WTC11 (cell line): ENCODE results near the gene SLC5A2. TPM values are rescaled to one million over a fixed set of nuclear protein-coding genes. Genes with fewer than 3 reads are reported as not detected.

Source experiments
- ATAC-seq: fragments of 200-7000 bp; cut with Tn5 transposase; 2 replicates; pipeline ENCODE4 v1.10.0; 2021; ENCODE audit warnings: mild to moderate bottlenecking, moderate library complexity
- CTCF ChIA-PET: fragments of 300-600 bp; sonication (Branson Sonifier 250); formaldehyde crosslinking; loops from one replicate; lab custom pipeline; 2021; ENCODE audit warnings: antibody characterized with exemption; lab: Charles Lee
- POLR2A ChIA-PET: fragments of 350-600 bp; sonication (Branson Sonifier 250); formaldehyde crosslinking; loops from one replicate; lab custom pipeline; 2021; ENCODE audit warnings: antibody characterized with exemption; lab: Charles Lee
- DNase-seq: peaks from one replicate; pipeline ENCODE4 v3.0.0; 2021; ENCODE audit warnings: low spot score
- H3K27ac Mint-ChIP-seq: 2 replicates; pipeline ENCODE4 v1.8.0; 2021; ENCODE audit warnings: mixed read lengths
- H3K27me3 Mint-ChIP-seq: 2 replicates; pipeline ENCODE4 v1.8.0; 2021; ENCODE audit warnings: low read depth, mild to moderate bottlenecking, moderate library complexity, mixed read lengths
- H3K36me3 Mint-ChIP-seq: 2 replicates; pipeline ENCODE4 v1.8.0; 2021; ENCODE audit warnings: mixed read lengths
- H3K4me1 Mint-ChIP-seq: 2 replicates; pipeline ENCODE4 v1.8.0; 2022; ENCODE audit warnings: mixed read lengths
- H3K4me3 Mint-ChIP-seq: 2 replicates; pipeline ENCODE4 v1.8.0; 2021; ENCODE audit warnings: mild to moderate bottlenecking, moderate library complexity, mixed read lengths
- H3K9me3 Mint-ChIP-seq: 2 replicates; pipeline ENCODE4 v1.8.0; 2021; ENCODE audit warnings: mixed read lengths
- ATF1 ChIP-seq: sonication (generic); formaldehyde crosslinking; IDR thresholded peaks from 2 replicates; pipeline ENCODE4 v1.8.1; 2023; ENCODE audit warnings: mild to moderate bottlenecking, moderate library complexity, missing genetic modification reagents
- CREB1 ChIP-seq: sonication (generic); formaldehyde crosslinking; IDR thresholded peaks from 2 replicates; pipeline ENCODE4 v1.8.0; 2023; ENCODE audit warnings: mild to moderate bottlenecking, missing genetic modification reagents
- CTCF ChIP-seq: fragments of 200-600 bp; IDR thresholded peaks from 2 replicates; pipeline ENCODE4 v1.8.0; 2022; ENCODE audit warnings: antibody characterized with exemption
- ELF4 ChIP-seq: sonication (generic); formaldehyde crosslinking; IDR thresholded peaks from 2 replicates; pipeline ENCODE4 v1.8.1; 2022; ENCODE audit warnings: low read depth, mild to moderate bottlenecking, moderate library complexity, missing genetic modification reagents
- FOXK1 ChIP-seq: sonication (generic); formaldehyde crosslinking; IDR thresholded peaks from 2 replicates; pipeline ENCODE4 v1.8.0; 2022; ENCODE audit warnings: mild to moderate bottlenecking, moderate library complexity, missing genetic modification reagents
- FOXP1 ChIP-seq: sonication (generic); formaldehyde crosslinking; IDR thresholded peaks from 2 replicates; pipeline ENCODE4 v1.8.0; 2022; ENCODE audit warnings: missing genetic modification reagents, mild to moderate bottlenecking, moderate library complexity, borderline replicate concordance
- GTF2I ChIP-seq: fragments of 250-450 bp; sonication (Bioruptor Pico); conservative IDR thresholded peaks from 2 replicates; pipeline ENCODE4 v1.4.0; 2021; ENCODE audit warnings: mild to moderate bottlenecking
- MYBL2 ChIP-seq: sonication (generic); formaldehyde crosslinking; IDR thresholded peaks from 2 replicates; pipeline ENCODE4 v1.8.1; 2023; ENCODE audit warnings: mild to moderate bottlenecking, moderate library complexity, missing genetic modification reagents
- NFATC4 ChIP-seq: fragments of 250-450 bp; sonication (Bioruptor Pico); IDR thresholded peaks from 2 replicates; pipeline ENCODE4 v1.9.0; 2021; ENCODE audit warnings: mild to moderate bottlenecking
- NFE2L1 ChIP-seq: sonication (generic); formaldehyde crosslinking; IDR thresholded peaks from 2 replicates; pipeline ENCODE4 v1.8.1; 2023; ENCODE audit warnings: missing genetic modification reagents
- NR3C1 ChIP-seq: sonication (generic); formaldehyde crosslinking; conservative IDR thresholded peaks from 2 replicates; pipeline ENCODE4 v1.8.1; 2023; ENCODE audit warnings: low read depth, mild to moderate bottlenecking, missing genetic modification reagents
- PRRX2 ChIP-seq: fragments of 250-450 bp; sonication (Bioruptor Pico); IDR thresholded peaks from 2 replicates; pipeline ENCODE4 v1.8.0; 2021; ENCODE audit warnings: mild to moderate bottlenecking
- SMAD4 ChIP-seq: sonication (generic); formaldehyde crosslinking; IDR thresholded peaks from 2 replicates; pipeline ENCODE4 v1.8.0; 2022; ENCODE audit warnings: mild to moderate bottlenecking, missing genetic modification reagents
- TEAD1 ChIP-seq: sonication (generic); formaldehyde crosslinking; IDR thresholded peaks from 2 replicates; pipeline ENCODE4 v1.8.0; 2022; ENCODE audit warnings: mild to moderate bottlenecking, missing genetic modification reagents
- TP53 ChIP-seq: sonication (generic); formaldehyde crosslinking; IDR thresholded peaks from 2 replicates; pipeline ENCODE4 v1.8.1; 2023; ENCODE audit warnings: mild to moderate bottlenecking, missing genetic modification reagents
- ZBTB43 ChIP-seq: sonication (generic); formaldehyde crosslinking; IDR thresholded peaks from 2 replicates; pipeline ENCODE4 v1.8.1; 2023; ENCODE audit warnings: mild to moderate bottlenecking, missing genetic modification reagents
- ZNF317 ChIP-seq: sonication (generic); formaldehyde crosslinking; IDR thresholded peaks from 2 replicates; pipeline ENCODE4 v1.8.1; 2023; ENCODE audit warnings: low read depth, mild to moderate bottlenecking, moderate library complexity, missing genetic modification reagents, borderline replicate concordance
- ZNF423 ChIP-seq: fragments of 250-450 bp; sonication (Bioruptor Pico); IDR thresholded peaks from 2 replicates; pipeline ENCODE4 v2.1.2; 2022; ENCODE audit warnings: mild to moderate bottlenecking, moderate library complexity
- total RNA-seq: library from RNA; stranded (reverse); gene quantifications from 3 replicates; pipeline ENCODE4 v1.2.3, GENCODE V29; 2021
- TF ChIP-seq, protein P1 (sequence below): fragments of 250-450 bp; sonication (Bioruptor Pico); IDR thresholded peaks from 2 replicates; pipeline ENCODE4 v1.9.0; 2021; ENCODE audit warnings: mild to moderate bottlenecking, borderline replicate concordance
- TF ChIP-seq, protein P2 (sequence below): sonication (generic); formaldehyde crosslinking; IDR thresholded peaks from 2 replicates; pipeline ENCODE4 v1.8.0; 2022; ENCODE audit warnings: mild to moderate bottlenecking, missing genetic modification reagents
- TF ChIP-seq, protein P3 (sequence below): sonication (generic); formaldehyde crosslinking; IDR thresholded peaks from 2 replicates; pipeline ENCODE4 v1.8.0; 2022; ENCODE audit warnings: mild to moderate bottlenecking, missing genetic modification reagents
- TF ChIP-seq, protein P4 (sequence below): fragments of 250-450 bp; sonication (Bioruptor Pico); IDR thresholded peaks from 2 replicates; pipeline ENCODE4 v1.8.0; 2021; ENCODE audit warnings: mild to moderate bottlenecking

Gene SLC5A2
- total RNA-seq, 1 experiment from 2014 or later, result 0.83 TPM

DNA sequence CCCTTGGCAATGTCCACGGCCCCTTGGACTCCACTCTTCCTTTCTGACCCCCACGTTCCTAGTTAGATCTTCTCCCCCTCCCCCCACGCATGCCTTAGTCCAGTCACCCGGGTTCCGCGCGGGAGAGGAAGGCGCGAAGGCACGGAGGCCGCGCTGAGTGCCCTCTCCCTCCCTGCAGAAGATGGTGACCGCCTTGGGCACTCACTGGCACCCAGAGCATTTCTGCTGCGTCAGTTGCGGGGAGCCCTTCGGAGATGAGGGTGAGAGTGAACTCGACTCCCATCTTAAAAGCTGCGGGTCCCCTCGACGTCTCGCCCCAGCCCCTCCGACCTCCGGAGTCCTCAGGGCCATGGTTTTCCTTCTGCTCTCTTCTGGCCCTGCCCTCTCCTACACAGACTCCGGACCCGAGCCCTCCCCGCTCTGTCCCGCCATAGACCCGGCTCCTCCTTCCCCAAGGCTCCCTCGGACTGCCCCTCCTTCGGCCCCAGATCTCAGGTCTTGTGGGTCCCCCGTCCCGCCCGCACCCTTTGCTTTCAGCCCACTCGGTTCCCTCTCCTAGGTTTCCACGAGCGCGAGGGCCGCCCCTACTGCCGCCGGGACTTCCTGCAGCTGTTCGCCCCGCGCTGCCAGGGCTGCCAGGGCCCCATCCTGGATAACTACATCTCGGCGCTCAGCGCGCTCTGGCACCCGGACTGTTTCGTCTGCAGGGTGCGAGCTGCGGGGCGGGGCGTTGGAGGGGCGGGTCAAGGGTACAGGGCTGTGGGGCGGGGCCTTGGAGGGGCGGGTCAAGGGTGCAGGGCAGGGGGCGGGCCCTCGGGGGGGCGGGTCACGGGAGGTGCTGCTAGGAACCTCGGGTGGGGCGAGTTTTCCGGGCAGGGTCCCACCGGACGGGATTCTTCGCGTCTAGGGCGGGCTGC is 6.4 kb upstream of the SLC5A2 start (continued):
- TF ChIP-seq, protein P1, sequence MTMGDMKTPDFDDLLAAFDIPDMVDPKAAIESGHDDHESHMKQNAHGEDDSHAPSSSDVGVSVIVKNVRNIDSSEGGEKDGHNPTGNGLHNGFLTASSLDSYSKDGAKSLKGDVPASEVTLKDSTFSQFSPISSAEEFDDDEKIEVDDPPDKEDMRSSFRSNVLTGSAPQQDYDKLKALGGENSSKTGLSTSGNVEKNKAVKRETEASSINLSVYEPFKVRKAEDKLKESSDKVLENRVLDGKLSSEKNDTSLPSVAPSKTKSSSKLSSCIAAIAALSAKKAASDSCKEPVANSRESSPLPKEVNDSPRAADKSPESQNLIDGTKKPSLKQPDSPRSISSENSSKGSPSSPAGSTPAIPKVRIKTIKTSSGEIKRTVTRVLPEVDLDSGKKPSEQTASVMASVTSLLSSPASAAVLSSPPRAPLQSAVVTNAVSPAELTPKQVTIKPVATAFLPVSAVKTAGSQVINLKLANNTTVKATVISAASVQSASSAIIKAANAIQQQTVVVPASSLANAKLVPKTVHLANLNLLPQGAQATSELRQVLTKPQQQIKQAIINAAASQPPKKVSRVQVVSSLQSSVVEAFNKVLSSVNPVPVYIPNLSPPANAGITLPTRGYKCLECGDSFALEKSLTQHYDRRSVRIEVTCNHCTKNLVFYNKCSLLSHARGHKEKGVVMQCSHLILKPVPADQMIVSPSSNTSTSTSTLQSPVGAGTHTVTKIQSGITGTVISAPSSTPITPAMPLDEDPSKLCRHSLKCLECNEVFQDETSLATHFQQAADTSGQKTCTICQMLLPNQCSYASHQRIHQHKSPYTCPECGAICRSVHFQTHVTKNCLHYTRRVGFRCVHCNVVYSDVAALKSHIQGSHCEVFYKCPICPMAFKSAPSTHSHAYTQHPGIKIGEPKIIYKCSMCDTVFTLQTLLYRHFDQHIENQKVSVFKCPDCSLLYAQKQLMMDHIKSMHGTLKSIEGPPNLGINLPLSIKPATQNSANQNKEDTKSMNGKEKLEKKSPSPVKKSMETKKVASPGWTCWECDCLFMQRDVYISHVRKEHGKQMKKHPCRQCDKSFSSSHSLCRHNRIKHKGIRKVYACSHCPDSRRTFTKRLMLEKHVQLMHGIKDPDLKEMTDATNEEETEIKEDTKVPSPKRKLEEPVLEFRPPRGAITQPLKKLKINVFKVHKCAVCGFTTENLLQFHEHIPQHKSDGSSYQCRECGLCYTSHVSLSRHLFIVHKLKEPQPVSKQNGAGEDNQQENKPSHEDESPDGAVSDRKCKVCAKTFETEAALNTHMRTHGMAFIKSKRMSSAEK (CRISPR knock-in tag), result no peak
- TF ChIP-seq, protein P2, sequence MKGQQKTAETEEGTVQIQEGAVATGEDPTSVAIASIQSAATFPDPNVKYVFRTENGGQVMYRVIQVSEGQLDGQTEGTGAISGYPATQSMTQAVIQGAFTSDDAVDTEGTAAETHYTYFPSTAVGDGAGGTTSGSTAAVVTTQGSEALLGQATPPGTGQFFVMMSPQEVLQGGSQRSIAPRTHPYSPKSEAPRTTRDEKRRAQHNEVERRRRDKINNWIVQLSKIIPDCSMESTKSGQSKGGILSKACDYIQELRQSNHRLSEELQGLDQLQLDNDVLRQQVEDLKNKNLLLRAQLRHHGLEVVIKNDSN (CRISPR knock-in tag), result no peak
- TF ChIP-seq CTCF (no peak), CREB1 (no peak), ELF4 (CRISPR knock-in tag) (no peak), ATF1 (no peak; the same call in 1 of the 2 replicates), NFATC4 (CRISPR knock-in tag) (no peak)
- TF ChIP-seq, protein P3, sequence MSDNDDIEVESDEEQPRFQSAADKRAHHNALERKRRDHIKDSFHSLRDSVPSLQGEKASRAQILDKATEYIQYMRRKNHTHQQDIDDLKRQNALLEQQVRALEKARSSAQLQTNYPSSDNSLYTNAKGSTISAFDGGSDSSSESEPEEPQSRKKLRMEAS, result peak; percentile 56
- TF ChIP-seq, protein P4, sequence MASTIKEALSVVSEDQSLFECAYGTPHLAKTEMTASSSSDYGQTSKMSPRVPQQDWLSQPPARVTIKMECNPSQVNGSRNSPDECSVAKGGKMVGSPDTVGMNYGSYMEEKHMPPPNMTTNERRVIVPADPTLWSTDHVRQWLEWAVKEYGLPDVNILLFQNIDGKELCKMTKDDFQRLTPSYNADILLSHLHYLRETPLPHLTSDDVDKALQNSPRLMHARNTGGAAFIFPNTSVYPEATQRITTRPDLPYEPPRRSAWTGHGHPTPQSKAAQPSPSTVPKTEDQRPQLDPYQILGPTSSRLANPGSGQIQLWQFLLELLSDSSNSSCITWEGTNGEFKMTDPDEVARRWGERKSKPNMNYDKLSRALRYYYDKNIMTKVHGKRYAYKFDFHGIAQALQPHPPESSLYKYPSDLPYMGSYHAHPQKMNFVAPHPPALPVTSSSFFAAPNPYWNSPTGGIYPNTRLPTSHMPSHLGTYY (CRISPR knock-in tag), result no peak

GRCh38 chr16:31477220-31478216 is 5.4 kb upstream of the SLC5A2 start:
- Mint-ChIP-seq H3K4me3 (peak overlapping the region; percentile 80), H3K9me3 (0 out of 2 replicates have a peak, but pooled peaks cover 5% of the 10 kb centered on the region), H3K4me1 (peaks cover 8% of the 10 kb centered on the region), H3K27me3 (peaks cover 90% of the 10 kb centered on the region), H3K27ac (peak overlapping the region; percentile 61), H3K36me3 (no peaks in the 10 kb centered on the region)
- DNase-seq (peak; percentile 86), ATAC-seq (peak; percentile 68)
- CTCF ChIA-PET, result interaction anchor here (0.8 to 13.1 kb wide), 10 partner anchors 10 to 435 kb away, joined by 3 to 221 read pairs (median 6); partner anchors contain the start of genes ARMC5, RUSF1 and ZNF267
- POLR2A ChIA-PET, result interaction anchor here (0.8 to 2.1 kb wide), 5 partner anchors 9 to 235 kb away, joined by 3 to 10 read pairs (median 7); partner anchors contain the start of gene ARMC5
- TF ChIP-seq TP53 (no peak; the same call in 1 of the 2 replicates), NR3C1 (CRISPR knock-in tag) (no peak), SMAD4 (CRISPR knock-in tag) (no peak), TEAD1 (CRISPR knock-in tag) (no peak), ZNF317 (CRISPR knock-in tag) (no peak), PRRX2 (no peak), MYBL2 (CRISPR knock-in tag) (0 out of 2 replicates have a peak, but pooled peaks have one; percentile 7), FOXK1 (CRISPR knock-in tag) (no peak), NFE2L1 (CRISPR knock-in tag) (no peak), GTF2I (CRISPR knock-in tag) (no peak), ZNF423 (CRISPR knock-in tag) (peak; percentile 63), ZBTB43 (CRISPR knock-in tag) (peak; percentile 37; the same call in 1 of the 2 replicates), FOXP1 (CRISPR knock-in tag) (peak; percentile 54; the same call in 1 of the 2 replicates)
- TF ChIP-seq, protein P3, result peak; percentile 63; the same call in 1 of the 2 replicates
